ENCODE results near the gene ARMC7.
"Not testable (repeated sequence)": the region's sequence is repeated elsewhere in the genome, so short reads cannot be mapped to it uniquely, and the experiment has no call there.

GRCh38 chr17:75072909-75073308 is 36.9 kb upstream of the ARMC7 start:
- TF ChIP-seq CTCF (IDR thresholded peaks at IDR 0.05); POLR2A (IDR thresholded peaks at IDR 0.05; ENCODE audit: low read depth); POLR2AphosphoS5 (IDR thresholded peaks at IDR 0.05): not testable (repeated sequence)

Data from esophagus muscularis mucosa (tissue), 3 donors.